ENCODE results near the gene MLXIPL.
A peak's percentile ranks its signal among the peaks of the same experiment; 100 is the strongest.
"Not testable (repeated sequence)": the region's sequence is repeated elsewhere in the genome, so short reads cannot be mapped to it uniquely, and the experiment has no call there.

Gene MLXIPL, protein sequence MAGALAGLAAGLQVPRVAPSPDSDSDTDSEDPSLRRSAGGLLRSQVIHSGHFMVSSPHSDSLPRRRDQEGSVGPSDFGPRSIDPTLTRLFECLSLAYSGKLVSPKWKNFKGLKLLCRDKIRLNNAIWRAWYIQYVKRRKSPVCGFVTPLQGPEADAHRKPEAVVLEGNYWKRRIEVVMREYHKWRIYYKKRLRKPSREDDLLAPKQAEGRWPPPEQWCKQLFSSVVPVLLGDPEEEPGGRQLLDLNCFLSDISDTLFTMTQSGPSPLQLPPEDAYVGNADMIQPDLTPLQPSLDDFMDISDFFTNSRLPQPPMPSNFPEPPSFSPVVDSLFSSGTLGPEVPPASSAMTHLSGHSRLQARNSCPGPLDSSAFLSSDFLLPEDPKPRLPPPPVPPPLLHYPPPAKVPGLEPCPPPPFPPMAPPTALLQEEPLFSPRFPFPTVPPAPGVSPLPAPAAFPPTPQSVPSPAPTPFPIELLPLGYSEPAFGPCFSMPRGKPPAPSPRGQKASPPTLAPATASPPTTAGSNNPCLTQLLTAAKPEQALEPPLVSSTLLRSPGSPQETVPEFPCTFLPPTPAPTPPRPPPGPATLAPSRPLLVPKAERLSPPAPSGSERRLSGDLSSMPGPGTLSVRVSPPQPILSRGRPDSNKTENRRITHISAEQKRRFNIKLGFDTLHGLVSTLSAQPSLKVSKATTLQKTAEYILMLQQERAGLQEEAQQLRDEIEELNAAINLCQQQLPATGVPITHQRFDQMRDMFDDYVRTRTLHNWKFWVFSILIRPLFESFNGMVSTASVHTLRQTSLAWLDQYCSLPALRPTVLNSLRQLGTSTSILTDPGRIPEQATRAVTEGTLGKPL

DNA sequence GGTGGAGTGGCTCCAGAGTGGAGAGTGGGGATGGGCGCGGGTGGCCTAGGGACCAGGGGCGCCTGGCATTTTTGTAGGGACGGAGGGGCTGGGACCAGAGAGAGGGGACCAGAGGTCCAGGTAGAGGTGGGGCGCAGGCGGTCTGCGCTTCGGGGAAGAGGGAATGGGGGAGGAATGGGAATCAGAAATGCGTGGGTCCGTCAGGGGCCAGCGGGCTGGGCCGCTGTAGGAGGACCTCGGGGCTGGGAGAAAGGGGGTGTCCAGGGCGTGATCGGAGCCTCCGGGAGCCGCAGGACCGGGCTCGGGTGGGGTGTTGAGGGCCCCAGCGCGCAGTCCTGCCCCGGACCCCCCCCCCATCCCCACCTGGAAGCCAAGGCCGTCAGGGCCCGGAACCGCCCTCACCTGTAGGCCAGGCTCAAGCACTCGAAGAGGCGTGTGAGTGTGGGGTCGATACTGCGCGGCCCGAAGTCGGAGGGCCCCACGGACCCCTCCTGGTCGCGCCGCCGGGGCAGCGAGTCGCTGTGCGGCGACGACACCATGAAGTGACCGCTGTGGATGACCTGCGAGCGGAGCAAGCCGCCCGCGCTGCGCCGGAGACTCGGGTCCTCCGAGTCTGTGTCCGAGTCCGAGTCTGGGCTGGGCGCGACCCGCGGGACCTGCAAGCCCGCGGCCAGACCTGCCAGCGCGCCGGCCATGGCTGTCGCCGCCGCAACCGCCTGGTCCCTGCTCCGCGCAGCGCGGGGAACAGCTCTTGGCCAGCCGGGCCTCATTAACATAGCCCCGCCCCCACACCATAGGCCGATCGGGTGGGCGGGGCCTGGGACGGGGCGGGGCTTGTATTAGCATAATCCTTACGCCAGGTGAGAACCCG, at the start of gene MLXIPL:
MLXIPL (minus strand) TSS at position 725 of the 871 bp plus-strand sequence; CDS start at position 695, 30 bp downstream.
- DNase-seq (ENCODE audit: low read depth): no peak

DNA sequence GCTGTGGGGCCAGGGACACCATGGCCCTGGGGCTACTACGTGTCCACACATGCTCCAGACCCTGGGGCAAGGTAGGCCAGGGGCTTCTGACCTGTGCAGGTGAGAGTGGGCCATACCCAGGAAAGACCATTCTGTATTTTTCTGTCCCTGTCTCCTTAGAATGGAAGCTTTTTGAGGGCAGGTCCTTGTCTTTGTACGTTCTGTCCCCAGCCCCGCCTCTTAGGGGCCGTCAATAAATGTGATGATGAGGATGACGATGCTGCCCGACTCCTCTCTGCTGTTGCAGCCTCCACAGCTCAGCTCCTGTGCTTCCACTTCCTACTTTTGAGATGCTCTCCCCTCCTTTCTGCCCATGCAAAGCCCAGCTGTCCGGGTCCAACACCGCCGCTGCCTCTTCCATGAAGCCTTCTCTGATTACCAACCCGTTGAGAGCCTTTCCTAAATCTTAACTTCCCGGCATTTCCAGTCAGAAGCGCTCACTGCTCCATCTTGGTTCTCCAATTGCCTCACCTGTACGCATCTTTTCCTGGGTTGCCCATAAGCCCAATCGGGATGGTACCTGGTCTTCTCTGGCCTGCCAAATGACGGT, 47.6 kb upstream of the MLXIPL start:
- no peak for DNase-seq (ENCODE audit: low read depth)

DNA sequence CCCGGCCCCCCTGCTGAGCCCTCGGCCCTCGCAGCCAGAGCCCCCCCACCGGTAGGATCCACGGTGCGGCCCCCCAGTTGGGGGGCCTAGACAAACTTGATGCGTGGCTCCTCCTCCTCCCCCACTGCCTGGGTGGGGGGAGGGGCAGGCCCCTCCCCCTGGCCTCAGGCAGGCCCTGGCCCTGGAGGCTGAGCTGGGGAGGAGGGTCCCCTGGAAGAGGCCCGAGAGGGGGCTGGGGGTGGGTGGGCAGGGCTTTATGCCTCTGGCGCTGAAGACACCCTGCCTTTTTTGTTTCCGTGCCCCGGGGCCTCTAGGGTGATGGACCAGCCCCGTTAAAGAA, 47.0 kb upstream of the MLXIPL start:
- DNase-seq (ENCODE audit: low read depth): no peak

DNA sequence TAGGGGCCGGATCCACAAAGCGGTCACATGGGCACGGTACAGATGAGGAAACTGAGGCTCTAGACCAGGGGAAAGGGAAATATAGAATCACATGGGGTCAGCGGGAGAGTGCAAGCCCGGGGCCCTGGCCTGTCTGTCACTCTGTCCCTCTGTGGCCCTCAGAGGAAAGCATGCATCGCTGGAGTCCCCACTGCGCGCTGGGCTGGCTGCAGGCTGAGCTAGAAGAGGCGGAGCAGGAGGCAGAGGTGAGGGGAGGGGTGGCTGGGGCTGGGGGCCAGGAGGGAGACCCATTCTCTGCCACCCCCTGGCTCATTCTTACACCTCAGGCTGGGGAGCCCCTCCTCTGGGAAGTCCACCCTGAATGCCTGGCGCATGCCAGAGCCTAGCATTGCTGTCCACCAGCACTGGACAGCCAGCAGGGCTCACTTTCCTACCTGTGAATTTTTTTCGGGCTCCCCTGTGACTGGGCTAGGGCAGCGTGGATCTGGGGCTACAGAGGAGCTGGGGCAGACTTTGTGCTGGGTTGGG, 45.6 kb upstream of the MLXIPL start:
- no peak for DNase-seq (ENCODE audit: low read depth)

DNA sequence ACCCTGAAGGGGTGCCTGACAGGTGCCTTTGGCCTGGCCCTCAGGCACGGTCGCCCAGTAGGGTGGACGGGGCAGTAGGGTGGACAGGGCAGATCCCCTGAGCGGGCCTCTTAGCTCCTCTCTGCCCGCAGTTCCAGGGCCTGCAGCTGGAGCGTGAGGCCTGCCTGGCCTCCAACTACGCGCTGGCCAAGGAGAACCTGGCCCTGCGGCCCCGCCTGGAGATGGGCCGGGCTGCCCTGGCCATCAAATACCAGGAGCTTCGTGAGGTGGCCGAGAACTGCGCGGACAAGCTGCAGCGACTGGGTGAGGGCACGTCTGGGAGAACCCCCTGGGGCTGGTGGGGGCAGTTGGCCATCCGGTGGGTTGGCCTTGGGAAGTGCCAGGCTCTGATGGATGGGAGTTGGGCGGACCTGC, 45.0 kb upstream of the MLXIPL start:
- DNase-seq (ENCODE audit: low read depth): no peak

DNA sequence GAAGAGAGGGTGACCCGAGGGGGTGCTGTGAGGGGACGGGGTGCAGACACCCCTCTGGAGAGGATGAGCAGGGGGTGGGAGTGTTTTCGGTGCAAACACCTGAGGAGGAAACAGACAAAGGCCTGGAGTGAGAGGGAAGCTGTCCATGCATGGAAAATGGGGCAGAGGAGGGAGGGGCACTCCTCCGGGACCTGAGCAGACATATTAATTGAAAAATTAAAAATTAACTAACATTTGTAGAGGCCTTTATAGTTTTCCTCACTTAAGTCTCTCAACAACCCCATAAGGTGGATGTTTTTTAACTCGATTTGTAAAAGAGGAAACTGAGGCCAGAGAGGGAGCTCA, 44.5 kb upstream of the MLXIPL start:
- no peak for DNase-seq (ENCODE audit: low read depth)

DNA sequence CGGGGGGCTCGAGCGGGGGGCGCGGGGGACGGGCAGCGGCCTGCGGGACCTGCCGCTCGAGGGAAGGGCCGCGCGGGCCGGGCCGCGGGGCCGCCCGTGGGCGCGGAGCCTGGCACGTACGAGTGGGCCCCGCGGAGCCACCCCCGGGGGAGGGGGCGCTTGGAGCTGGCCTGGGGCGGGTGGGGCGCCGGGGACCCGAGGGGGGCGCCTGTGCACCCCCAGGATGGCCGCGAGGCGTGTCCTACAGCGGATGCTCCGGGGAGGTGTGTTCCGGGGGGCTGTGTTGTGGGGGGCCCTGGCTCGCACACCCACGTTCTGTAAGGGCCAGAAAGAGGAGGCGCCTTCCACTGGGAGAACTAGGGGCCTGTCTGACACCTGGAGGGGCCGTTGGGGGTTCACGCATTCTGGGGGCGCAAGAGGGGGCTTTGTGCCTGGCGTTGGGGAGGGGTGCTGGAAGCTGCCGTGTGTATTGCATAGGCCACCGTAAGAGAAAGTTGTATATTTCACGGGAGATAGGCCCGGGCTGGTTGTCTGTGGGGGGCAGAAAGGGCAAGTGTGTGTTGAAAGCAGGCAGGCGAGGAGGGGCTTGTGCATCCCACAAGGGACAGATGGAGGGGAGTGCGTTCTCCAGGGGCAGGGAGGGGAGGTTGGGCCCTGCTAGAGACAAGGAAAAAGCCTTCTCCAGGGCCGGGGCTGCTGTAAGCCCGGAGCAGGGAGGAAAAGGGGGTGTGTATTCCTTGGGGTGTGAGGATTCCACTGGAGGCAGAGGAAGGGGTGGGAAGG, 44.0 kb upstream of the MLXIPL start:
- DNase-seq (ENCODE audit: low read depth): no peak

DNA sequence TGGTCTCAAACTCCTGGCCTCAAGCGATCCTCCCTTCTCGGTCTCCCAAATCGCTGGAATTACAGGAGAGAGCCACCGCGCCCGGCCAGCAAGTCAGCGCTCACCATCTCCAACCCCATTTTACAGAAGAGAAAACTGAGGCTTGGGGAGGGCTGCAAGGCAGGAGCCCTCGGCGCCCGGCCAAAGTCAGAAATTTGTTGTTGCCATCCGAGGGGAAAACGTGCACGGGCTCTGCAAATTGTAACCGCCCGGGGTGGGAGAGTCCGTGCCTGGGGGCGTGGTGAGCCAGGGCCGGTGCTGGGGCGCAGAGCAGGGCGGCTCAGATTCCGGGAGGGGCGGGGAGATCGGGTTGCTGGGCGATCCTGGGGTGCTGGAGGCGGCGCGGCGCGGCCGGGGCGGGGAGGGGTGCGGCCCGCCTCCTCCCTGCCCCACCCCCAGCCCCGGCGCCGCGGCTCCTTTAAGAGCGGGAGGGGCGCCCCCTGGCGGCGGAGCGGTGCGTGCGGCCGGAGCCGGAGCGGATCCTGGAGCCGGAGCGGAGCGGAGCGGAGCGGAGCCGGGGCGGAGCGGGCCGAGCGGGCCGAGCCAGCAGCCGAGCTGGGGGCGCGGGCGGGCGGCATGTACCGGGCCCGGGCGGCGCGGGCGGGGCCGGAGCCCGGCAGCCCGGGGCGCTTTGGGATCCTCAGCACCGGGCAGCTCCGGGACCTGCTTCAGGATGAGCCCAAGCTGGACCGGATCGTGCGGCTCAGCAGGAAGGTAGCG, 43.2 kb upstream of the MLXIPL start, which contains the start of gene VPS37D:
VPS37D (plus strand) TSS at position 488 of the 759 bp plus-strand sequence; CDS start at position 616, 128 bp downstream.
- peak; percentile 76 for DNase-seq (ENCODE audit: low read depth)

DNA sequence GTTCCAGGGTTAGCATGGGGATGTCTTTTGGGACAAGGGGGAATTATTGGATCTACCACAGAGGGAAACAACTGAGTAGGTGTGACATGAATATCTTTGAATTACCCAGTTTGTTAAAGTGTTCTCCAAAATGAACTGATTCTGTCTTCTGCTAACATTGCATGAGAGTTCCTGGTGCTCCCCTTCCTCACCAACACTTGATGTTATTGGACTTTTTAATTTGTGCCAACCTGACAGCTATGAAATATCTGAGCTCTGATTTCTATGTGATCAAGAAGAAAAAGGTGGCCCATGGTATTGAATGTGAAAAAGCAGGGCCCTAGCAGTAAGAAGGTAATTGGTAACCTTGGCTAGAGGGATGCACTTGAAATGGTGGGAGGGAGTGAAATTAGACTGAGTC, 38.7 kb upstream of the MLXIPL start:
- no peak for DNase-seq (ENCODE audit: low read depth)

DNA sequence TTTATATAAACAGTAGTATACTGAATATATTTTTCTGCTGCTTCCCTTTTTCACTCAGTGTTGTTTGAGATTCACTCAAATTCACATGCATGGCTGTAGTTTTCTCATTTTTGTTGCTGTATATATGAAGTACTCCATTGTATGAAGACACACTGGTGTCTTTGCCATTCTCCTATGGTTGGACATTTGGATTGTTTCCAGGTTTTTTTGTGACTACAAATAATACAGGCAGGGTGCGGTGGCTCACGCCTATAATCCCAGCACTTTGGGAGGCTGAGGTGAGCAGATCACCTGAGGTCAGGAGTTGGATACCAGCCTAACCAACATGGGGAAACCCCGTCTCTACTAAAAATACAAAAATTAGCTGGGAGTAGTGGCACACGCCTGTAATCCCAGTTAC, 36.3 kb upstream of the MLXIPL start:
- not testable (repeated sequence) for DNase-seq (ENCODE audit: low read depth)

DNA sequence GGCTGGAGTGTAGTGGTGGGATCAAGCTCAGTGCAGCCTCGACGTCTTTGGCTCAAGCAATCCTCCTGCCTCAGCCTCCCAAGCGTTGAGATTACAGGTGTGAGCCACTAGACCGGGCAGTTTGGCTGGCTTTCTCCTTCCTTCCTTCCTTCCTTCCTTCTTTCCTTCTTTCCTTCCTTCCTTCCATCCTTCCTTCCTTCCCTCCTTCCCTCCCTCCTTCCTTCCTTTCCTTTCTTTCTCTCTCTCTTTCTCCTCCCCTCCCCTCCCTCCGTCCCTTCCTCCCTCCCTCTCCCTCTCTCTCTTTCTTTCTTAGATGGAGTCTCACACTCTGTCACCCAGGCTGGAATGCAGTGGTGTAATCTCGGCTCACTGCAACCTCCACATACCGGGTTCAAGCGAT, 35.7 kb upstream of the MLXIPL start:
- no peak for DNase-seq (ENCODE audit: low read depth)

DNA sequence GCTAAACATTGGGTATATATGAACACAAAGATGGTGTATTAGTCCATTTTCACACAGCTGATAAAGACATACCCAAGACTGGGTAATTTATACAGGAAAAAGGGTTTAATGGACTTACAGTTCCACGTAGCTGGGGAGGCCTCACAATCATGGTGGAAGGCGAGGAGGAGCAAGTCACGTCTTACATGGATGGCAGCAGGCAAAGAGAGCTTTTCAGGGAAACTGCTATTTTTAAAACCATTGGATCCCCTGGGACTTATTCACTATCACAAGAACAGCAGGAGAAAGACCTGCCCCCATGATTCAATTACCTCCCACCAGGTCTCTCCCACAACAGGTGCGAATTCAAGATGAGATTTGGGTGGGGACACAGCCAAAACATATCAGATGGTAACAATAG, 31.0 kb upstream of the MLXIPL start:
- not testable (repeated sequence) for DNase-seq (ENCODE audit: low read depth)

DNA sequence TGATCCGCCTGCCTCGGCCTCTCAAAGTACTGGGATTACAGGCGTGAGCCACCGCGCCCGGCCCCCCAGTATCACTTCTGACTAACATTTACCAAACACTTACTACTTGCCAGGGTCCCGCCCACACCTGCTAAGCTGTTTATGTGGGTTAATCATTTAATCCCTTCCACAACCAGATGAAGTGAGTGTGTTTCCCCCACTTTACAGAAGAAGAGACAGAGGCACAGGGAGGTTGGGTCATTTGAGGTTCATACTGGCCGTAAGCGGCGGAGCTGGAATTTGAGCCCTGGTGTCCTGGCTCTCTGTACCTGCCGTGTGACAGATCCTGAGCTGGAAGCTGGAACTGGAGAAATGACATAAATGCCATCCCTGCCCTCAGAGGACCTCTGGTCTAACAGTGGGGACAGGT, 28.2 kb upstream of the MLXIPL start:
- no peak for DNase-seq (ENCODE audit: low read depth)

DNA sequence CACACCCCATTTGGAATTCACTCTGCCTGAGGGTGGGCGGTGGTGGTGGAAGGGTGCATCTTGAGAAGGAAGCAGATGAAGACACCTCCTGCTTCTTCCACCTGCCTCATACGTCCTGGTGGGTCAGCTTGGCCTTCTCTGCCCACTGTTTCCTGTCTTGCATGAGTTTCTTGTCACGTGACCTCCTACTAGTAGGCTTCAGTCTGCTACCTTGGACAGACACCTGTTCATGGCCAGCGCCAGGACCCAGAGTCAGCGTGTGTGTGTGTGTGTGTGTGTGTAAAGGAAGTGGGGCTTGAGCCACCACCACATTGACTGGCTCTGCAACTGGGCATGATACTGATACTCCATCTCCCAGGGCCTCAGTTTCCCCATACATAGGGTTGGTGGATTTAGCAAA, 26.2 kb upstream of the MLXIPL start:
- no peak for DNase-seq (ENCODE audit: low read depth)

DNA sequence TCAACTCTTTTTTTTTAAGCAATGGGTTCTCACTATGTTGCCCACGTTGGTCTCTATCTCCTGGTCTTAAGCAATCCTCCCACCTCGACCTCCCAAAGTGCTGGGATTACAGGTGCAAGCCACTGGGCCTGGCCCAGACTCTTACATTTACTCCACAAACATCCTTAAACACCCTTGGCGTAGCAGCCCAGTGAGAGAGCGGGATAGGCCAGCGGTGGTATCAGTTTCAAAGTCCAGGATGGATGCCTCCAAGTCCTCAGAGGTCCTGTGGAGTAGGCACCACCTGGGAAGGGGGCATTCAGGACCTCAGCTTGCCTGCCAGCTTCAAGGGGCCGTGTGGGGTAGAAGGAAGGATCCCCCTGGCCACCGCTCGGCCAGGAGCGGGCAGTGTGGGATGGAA, 25.3 kb upstream of the MLXIPL start:
- no peak for DNase-seq (ENCODE audit: low read depth)

DNA sequence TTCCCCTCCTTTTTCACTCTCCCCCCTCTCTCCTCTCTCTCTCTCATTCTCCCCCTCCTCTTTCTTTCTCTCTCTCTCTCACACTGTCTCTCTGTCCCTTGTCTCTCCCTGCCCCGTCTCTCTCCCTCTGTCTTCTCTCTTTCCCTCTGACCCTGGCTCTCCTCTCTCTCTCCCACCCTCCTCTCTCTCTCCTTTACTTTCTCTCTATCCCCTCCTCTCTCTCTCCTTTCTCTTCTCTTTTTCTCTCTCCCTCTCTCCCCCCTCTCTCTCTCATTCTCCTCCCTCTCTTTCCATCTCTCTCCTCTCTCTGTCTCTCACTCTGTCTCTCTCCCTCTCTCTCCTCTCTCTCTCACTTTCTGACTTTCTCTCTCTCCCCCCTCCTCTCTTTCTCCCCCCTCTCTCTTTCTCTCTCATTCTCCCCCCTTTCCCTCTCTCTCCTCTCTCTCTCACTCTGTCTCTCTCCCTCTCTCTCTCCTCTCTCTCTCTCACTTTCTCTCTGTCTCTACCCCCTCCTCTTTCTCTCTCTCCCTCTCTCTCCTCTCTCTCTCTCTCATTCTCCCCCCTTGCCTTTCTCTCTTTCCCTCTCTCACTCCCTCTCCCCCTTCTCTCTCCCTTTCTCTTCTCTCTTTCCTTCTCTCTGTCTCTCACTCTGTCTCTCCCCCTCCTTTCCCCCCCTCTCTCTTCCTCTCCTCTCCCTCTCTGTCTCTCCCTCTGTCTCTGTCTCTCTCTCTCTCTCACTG, 24.4 kb upstream of the MLXIPL start:
- DNase-seq (ENCODE audit: low read depth): no peak

DNA sequence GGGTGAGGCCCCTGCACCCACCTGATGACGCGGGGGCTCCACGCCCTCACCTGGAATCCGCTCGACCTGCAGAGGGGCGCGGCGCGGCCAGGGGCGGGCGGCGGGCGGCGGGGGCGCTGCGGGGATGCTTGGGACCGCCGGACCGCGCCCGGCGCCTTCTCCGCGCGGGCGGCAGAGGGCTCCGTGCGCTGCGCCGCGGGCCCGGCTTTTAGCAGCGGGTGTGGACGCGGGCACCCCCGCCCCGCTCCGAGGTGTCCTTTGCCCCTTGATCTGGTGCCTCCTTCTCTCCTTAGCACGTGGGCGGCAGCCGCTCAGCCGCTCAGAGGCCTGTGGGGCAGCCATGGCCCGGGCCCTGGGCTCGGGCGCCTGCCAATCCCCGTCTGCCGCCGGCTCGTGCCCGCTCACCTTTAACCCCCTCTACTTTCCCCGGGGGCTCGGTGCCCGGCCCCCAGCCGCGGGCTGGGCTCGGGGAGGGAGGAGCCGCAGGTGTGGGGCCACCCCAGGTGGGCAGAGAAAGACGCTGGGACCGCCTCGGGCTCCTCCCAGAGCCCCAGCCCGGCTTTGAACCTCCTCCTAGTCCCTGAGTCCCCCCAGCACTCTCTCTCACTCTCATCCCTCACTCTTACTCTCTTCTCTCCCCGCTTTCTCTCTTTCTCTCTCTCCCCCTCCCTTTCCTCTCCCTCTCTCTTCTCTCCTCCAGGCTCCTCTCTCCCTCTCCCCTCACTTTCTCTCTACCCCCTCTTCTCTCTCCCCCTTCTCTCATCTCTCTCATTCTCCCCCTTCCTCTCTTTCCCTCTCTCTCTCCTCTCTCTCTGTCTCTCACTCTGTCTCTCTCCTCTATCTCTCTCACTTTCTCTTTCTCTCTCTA, 23.6 kb upstream of the MLXIPL start:
- no peak for DNase-seq (ENCODE audit: low read depth)

All from GM04504 (cell line).